GM18507 (cell line): Measurements from ENCODE around the gene NTN4.
"Not testable (repeated sequence)": the region's sequence is repeated elsewhere in the genome, so short reads cannot be mapped to it uniquely, and the experiment has no call there.

Source experiments
- DNase-seq: peaks from one replicate; pipeline ENCODE4 v3.0.0; 2011; ENCODE audit warnings: low read depth; ENCODE audit not compliant: insufficient read length; ENCODE audit errors: extremely low spot score
- FAIRE-seq: peaks from 2 replicates; lab custom pipeline; 2011; peaks lifted over from hg19 to GRCh38; lab: Jason Lieb, UNC

NTN4 gene

GRCh38 chr12:95637010-95637409 is 153.6 kb downstream of the NTN4 start:
- DNase-seq (no peak), FAIRE-seq (no peak)

GRCh38 chr12:95634622-95635621 is 155.6 kb downstream of the NTN4 start:
- peak; percentile 29 for FAIRE-seq
- DNase-seq: no peak

GRCh38 chr12:95633732-95634465 is 156.7 kb downstream of the NTN4 start:
- no peak for FAIRE-seq
- no peak for DNase-seq

GRCh38 chr12:95633049-95633731 is 157.4 kb downstream of the NTN4 start:
- DNase-seq (no peak), FAIRE-seq (no peak)

- DNase-seq (no peak), FAIRE-seq (no peak)
These were observed 160.1 kb downstream of the NTN4 start for GRCh38 chr12:95630496-95630895.

- FAIRE-seq (no peak), DNase-seq (no peak)
These were observed 161.2 kb downstream of the NTN4 start for GRCh38 chr12:95629392-95629791.

GRCh38 chr12:95626854-95627253 is 163.7 kb downstream of the NTN4 start:
- DNase-seq: no peak
- no peak for FAIRE-seq

- FAIRE-seq (no peak), DNase-seq (no peak)
These were observed 165.6 kb downstream of the NTN4 start for GRCh38 chr12:95625012-95625411.

- DNase-seq: no peak
- FAIRE-seq: no peak
These were observed 166.0 kb downstream of the NTN4 start for GRCh38 chr12:95624589-95624988.

GRCh38 chr12:95623554-95624170 is 166.9 kb downstream of the NTN4 start:
- FAIRE-seq: no peak
- peak; percentile 14 for DNase-seq

GRCh38 chr12:95622879-95623278 is 167.7 kb downstream of the NTN4 start:
- no peak for FAIRE-seq
- no peak for DNase-seq

GRCh38 chr12:95621725-95622124 is 168.8 kb downstream of the NTN4 start:
- no peak for FAIRE-seq
- DNase-seq: no peak

GRCh38 chr12:95620171-95620570 is 170.4 kb downstream of the NTN4 start:
- FAIRE-seq: no peak
- DNase-seq: no peak

GRCh38 chr12:95616470-95616869 is 174.1 kb downstream of the NTN4 start:
- not testable (repeated sequence) for FAIRE-seq, DNase-seq

GRCh38 chr12:95615749-95616148 is 174.8 kb downstream of the NTN4 start:
- no peak for DNase-seq

GRCh38 chr12:95614390-95614982 is 176.1 kb downstream of the NTN4 start:
- FAIRE-seq (no peak), DNase-seq (no peak)

More at GRCh38 chr12:95615749-95616148, 174.8 kb downstream of the NTN4 start:
- no peak for FAIRE-seq

- FAIRE-seq (no peak), DNase-seq (no peak)
These were observed 177.5 kb downstream of the NTN4 start for GRCh38 chr12:95613021-95613420.

GRCh38 chr12:95611676-95612309 is 178.8 kb downstream of the NTN4 start:
- DNase-seq: no peak

More at GRCh38 chr12:95611676-95612309, 178.8 kb downstream of the NTN4 start:
- no peak for FAIRE-seq
